Retina (tissue), 1 donor: ENCODE measurements around the gene AQP6.
A peak's percentile ranks its signal among the peaks of the same experiment; 100 is the strongest.

Experiments used
- DNase-seq: peaks from one replicate; pipeline ENCODE4 v3.0.0-alpha.2; 2016

Gene AQP6

GRCh38 chr12:50006280-50006679 lies 33.5 kb downstream of the AQP6 start:
- DNase-seq: no peak

- no peak for DNase-seq
Measured at GRCh38 chr12:50006754-50007442, 34.2 kb downstream of the AQP6 start.

GRCh38 chr12:50013361-50014147 lies 40.8 kb downstream of the AQP6 start:
- no peak for DNase-seq

- DNase-seq: no peak
Measured at GRCh38 chr12:50014342-50014741, 41.6 kb downstream of the AQP6 start.

- no peak for DNase-seq
Measured at GRCh38 chr12:50016501-50017475, 44.0 kb downstream of the AQP6 start.

- no peak for DNase-seq
Measured at GRCh38 chr12:50017641-50018040, 44.9 kb downstream of the AQP6 start.

GRCh38 chr12:50018154-50018553 lies 45.4 kb downstream of the AQP6 start:
- no peak for DNase-seq

- DNase-seq: no peak
Measured at GRCh38 chr12:50018968-50019367, 46.2 kb downstream of the AQP6 start.

- DNase-seq: no peak
Measured at GRCh38 chr12:50019524-50019923, 46.8 kb downstream of the AQP6 start.

- DNase-seq: no peak
Measured at GRCh38 chr12:50021031-50021430, 48.3 kb downstream of the AQP6 start.

- DNase-seq: no peak
Measured at GRCh38 chr12:50022903-50023302, 50.2 kb downstream of the AQP6 start.

GRCh38 chr12:50024227-50024626 lies 51.5 kb downstream of the AQP6 start:
- no peak for DNase-seq

GRCh38 chr12:50024805-50025186 lies 52.0 kb downstream of the AQP6 start:
- peak; percentile 23 for DNase-seq

GRCh38 chr12:50025187-50026059 lies 52.7 kb downstream of the AQP6 start, which contains the start of gene RACGAP1:
Gene RACGAP1 (minus strand): TSS chr12:50025494. CDS start chr12:50016715, 8,779 bp downstream.
- DNase-seq: peak; percentile 96

GRCh38 chr12:50026691-50027090 lies 53.9 kb downstream of the AQP6 start:
- DNase-seq: no peak
